Measurements from ENCODE around the gene KDM4C. TPM values are rescaled to one million over a fixed set of nuclear protein-coding genes. Genes with fewer than 3 reads are reported as not detected.

KDM4C gene
- total RNA-seq, 1 donor from 2014 or later = 11.1 TPM

DNA sequence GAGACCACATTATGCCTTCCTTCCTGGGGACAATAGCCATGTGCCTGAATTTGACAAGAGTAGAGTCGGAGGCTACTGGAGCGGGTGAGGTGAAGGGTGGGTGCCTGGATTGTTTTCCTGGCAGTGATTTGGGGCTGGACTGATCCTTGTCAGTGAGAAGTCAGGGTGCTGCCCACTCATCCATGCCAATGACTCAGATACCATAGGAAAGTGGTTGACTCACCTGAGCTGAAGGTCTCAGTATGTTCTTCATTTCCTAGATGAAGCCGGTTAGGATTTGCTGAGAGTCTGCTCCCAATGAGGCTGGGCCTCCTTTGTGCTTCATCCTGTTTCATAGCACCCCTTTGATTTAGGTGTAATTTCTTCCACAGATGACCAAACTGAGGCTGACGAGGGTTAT, 366.0 kb downstream of the KDM4C start:
- Histone ChIP-seq H3K9ac (no peak overlapping the region), H4K20me1 (ENCODE audit: low read depth) (no peaks in the 10 kb centered on the region), H3K4me3 (no peak overlapping the region), H3K9me3 (ENCODE audit: low read depth) (no peaks in the 10 kb centered on the region), H3K4me1 (no peaks in the 10 kb centered on the region), H3K36me3 (no peaks in the 10 kb centered on the region), H3K79me2 (ENCODE audit: low read depth) (no peaks in the 10 kb centered on the region), H3K27ac (no peak overlapping the region), H3K27me3 (no peaks in the 10 kb centered on the region), H2AFZ (replicated peaks) (no peak overlapping the region), H3K4me2 (no peak overlapping the region), H3F3A (ENCODE audit: low read depth) (no peaks in the 10 kb centered on the region)
- Mint-ChIP-seq H3K4me3 (no peak overlapping the region), H3K9me3 (no peaks in the 10 kb centered on the region), H3K27ac (no peak overlapping the region), H3K4me1 (no peaks in the 10 kb centered on the region), H3K36me3 (peaks cover 3% of the 10 kb centered on the region), H3K27me3 (ENCODE audit: insufficient read depth, low read depth) (no peaks in the 10 kb centered on the region)
- DNase-seq (ENCODE audit: low spot score) = no peak
- no peak for TF ChIP-seq EZH2phosphoT487 (IDR thresholded peaks at IDR 0.05)

DNA sequence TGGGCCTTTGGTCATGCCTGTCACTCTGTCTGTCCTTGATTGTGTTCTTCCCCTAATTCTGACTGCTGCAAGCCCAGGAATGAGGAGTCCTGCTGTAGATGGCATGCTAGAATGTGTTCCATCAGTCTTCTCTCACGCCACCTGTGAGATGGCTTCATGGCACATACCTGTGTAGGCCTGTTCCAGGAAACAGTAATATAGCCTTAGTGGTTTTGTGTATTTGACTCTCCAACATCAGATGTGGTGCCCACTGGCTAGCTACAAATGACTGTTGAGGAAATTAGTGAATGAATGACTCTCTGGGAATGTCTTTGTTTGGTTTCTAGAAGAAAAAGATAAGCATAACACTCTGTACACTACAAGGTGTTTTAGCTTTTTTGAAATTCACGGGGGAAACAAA, 367.5 kb downstream of the KDM4C start:
- Histone ChIP-seq H4K20me1 (ENCODE audit: low read depth) (no peaks in the 10 kb centered on the region), H2AFZ (replicated peaks) (no peak overlapping the region), H3K4me2 (no peak overlapping the region), H3K9ac (no peak overlapping the region), H3F3A (ENCODE audit: low read depth) (no peaks in the 10 kb centered on the region), H3K4me1 (no peaks in the 10 kb centered on the region), H3K4me3 (no peak overlapping the region), H3K36me3 (no peaks in the 10 kb centered on the region), H3K27ac (no peak overlapping the region), H3K27me3 (no peaks in the 10 kb centered on the region), H3K79me2 (ENCODE audit: low read depth) (no peaks in the 10 kb centered on the region), H3K9me3 (ENCODE audit: low read depth) (no peaks in the 10 kb centered on the region)
- H3K36me3 Mint-ChIP-seq = peaks cover 3% of the 10 kb centered on the region
- no peaks in the 10 kb centered on the region for H3K27me3 Mint-ChIP-seq (ENCODE audit: insufficient read depth, low read depth)
- H3K9me3 Mint-ChIP-seq = no peaks in the 10 kb centered on the region
- peaks cover 14% of the 10 kb centered on the region for H3K4me1 Mint-ChIP-seq
- H3K27ac Mint-ChIP-seq = no peak overlapping the region
- DNase-seq (ENCODE audit: low spot score) = no peak
- no peak for TF ChIP-seq EZH2phosphoT487 (IDR thresholded peaks at IDR 0.05)
- TF ChIP-seq EZH2 (IDR thresholded peaks at IDR 0.05) = no peak
- H3K4me3 Mint-ChIP-seq = no peak overlapping the region

GRCh38 chr9:7129391-7129790, 371.6 kb downstream of the KDM4C start:
- Mint-ChIP-seq H3K4me3 (no peak overlapping the region), H3K36me3 (peaks cover 3% of the 10 kb centered on the region), H3K9me3 (no peaks in the 10 kb centered on the region), H3K4me1 (peaks cover 18% of the 10 kb centered on the region), H3K27ac (no peak overlapping the region), H3K27me3 (ENCODE audit: insufficient read depth, low read depth) (no peaks in the 10 kb centered on the region)
- Histone ChIP-seq H3K36me3 (no peaks in the 10 kb centered on the region), H3K4me1 (no peaks in the 10 kb centered on the region), H2AFZ (replicated peaks) (no peak overlapping the region), H3F3A (ENCODE audit: low read depth) (no peaks in the 10 kb centered on the region), H3K9ac (no peak overlapping the region), H3K4me3 (no peak overlapping the region), H3K9me3 (ENCODE audit: low read depth) (no peaks in the 10 kb centered on the region), H3K27ac (no peak overlapping the region), H3K79me2 (ENCODE audit: low read depth) (no peaks in the 10 kb centered on the region), H3K4me2 (no peak overlapping the region), H3K27me3 (no peaks in the 10 kb centered on the region), H4K20me1 (ENCODE audit: low read depth) (no peaks in the 10 kb centered on the region)
- TF ChIP-seq EZH2 (IDR thresholded peaks at IDR 0.05) = no peak
- TF ChIP-seq CTCF (IDR thresholded peaks at IDR 0.05) = no peak
- no peak for TF ChIP-seq EZH2phosphoT487 (IDR thresholded peaks at IDR 0.05)
- DNase-seq (ENCODE audit: low spot score) = no peak

- Mint-ChIP-seq H3K36me3 (peaks cover 3% of the 10 kb centered on the region), H3K27ac (peak overlapping the region; percentile 18), H3K4me1 (peaks cover 18% of the 10 kb centered on the region), H3K4me3 (no peak overlapping the region), H3K9me3 (no peaks in the 10 kb centered on the region), H3K27me3 (ENCODE audit: insufficient read depth, low read depth) (no peaks in the 10 kb centered on the region)
- Histone ChIP-seq H3K27me3 (no peaks in the 10 kb centered on the region), H3K36me3 (no peaks in the 10 kb centered on the region), H3K27ac (no peak overlapping the region), H2AFZ (replicated peaks) (no peak overlapping the region), H3K4me3 (no peak overlapping the region), H3K9ac (no peak overlapping the region), H3K79me2 (ENCODE audit: low read depth) (no peaks in the 10 kb centered on the region), H4K20me1 (ENCODE audit: low read depth) (no peaks in the 10 kb centered on the region), H3K4me1 (no peaks in the 10 kb centered on the region), H3K9me3 (ENCODE audit: low read depth) (no peaks in the 10 kb centered on the region), H3K4me2 (no peak overlapping the region), H3F3A (ENCODE audit: low read depth) (no peaks in the 10 kb centered on the region)
- DNase-seq (ENCODE audit: low spot score) = no peak
- TF ChIP-seq CTCF (IDR thresholded peaks at IDR 0.05) (no peak), EZH2 (IDR thresholded peaks at IDR 0.05) (no peak), EZH2phosphoT487 (IDR thresholded peaks at IDR 0.05) (no peak)
Observed at GRCh38 chr9:7130266-7130820, 372.6 kb downstream of the KDM4C start.

Measured in neural progenitor cell (in vitro differentiated cells).